CD4-positive, alpha-beta memory T cell (primary cell): ENCODE data around the gene ZNF639. TPM values are rescaled to one million over a fixed set of nuclear protein-coding genes. Genes with fewer than 3 reads are reported as not detected.

Source experiments
- CTCF ChIA-PET: fragments of 350-600 bp; sonication (Branson Sonifier 250); formaldehyde crosslinking; loops from one replicate; lab custom pipeline; 2021; ENCODE audit warnings: inconsistent platforms; ENCODE audit not compliant: partially characterized antibody; lab: Charles Lee
- POLR2A ChIA-PET: fragments of 350-600 bp; sonication (Branson Sonifier 250); formaldehyde crosslinking; loops from one replicate; lab custom pipeline; 2021; ENCODE audit not compliant: partially characterized antibody; lab: Charles Lee
- DNase-seq, 5 donors: peaks; one replicate each; pipeline versions ENCODE4 v3.0.0 to v3.0.0-alpha.2; 2020 to 2022; ENCODE audit warnings: mixed read lengths in 1 of 5
- H3K27ac ChIP-seq: one replicate; pipeline ENCODE4 v1.7.0; 2013; ENCODE audit warnings: low read depth, low read length
- H3K27me3 ChIP-seq: 2 replicates; pipeline ENCODE4 v1.7.0; 2013; ENCODE audit warnings: mild to moderate bottlenecking, low read length, moderate library complexity; ENCODE audit not compliant: insufficient read depth
- H3K36me3 ChIP-seq: 2 replicates; pipeline ENCODE4 v1.7.0; 2013; ENCODE audit warnings: mild to moderate bottlenecking, low read length, moderate library complexity; ENCODE audit not compliant: insufficient read depth
- H3K4me1 ChIP-seq: 2 replicates; pipeline ENCODE4 v1.7.0; 2013; ENCODE audit warnings: mild to moderate bottlenecking, low read length, moderate library complexity; ENCODE audit not compliant: insufficient read depth
- H3K4me3 ChIP-seq, 2 donors: one replicate each; pipeline ENCODE4 v1.7.0; 2013; ENCODE audit warnings: low read length in 2 of 2, mild to moderate bottlenecking in 1 of 2
- H3K9me3 ChIP-seq, 2 donors: one replicate each; pipeline ENCODE4 v1.7.0; 2013; ENCODE audit warnings: low read length in 2 of 2, control low read depth in 1 of 2; ENCODE audit not compliant: control insufficient read depth in 1 of 2
- H3K27ac Mint-ChIP-seq, 7 donors: one replicate each; pipeline ENCODE4 v1.8.0; 2020 to 2021; ENCODE audit warnings: mixed read lengths in 7 of 7, mild to moderate bottlenecking in 6 of 7, inconsistent platforms in 3 of 7, moderate library complexity in 3 of 7
- H3K27me3 Mint-ChIP-seq, 2 donors: one replicate each; pipeline ENCODE4 v1.8.0; 2020 to 2021; ENCODE audit warnings: mixed read lengths in 2 of 2
- H3K36me3 Mint-ChIP-seq, 2 donors: one replicate each; pipeline ENCODE4 v1.8.0; 2020 to 2021; ENCODE audit warnings: mixed read lengths in 2 of 2, inconsistent platforms in 1 of 2, mild to moderate bottlenecking in 1 of 2
- H3K4me1 Mint-ChIP-seq, 4 donors: one replicate each; pipeline ENCODE4 v1.8.0; 2020 to 2021; ENCODE audit warnings: mixed read lengths in 4 of 4, mild to moderate bottlenecking in 1 of 4
- H3K4me3 Mint-ChIP-seq, 8 donors: one replicate each; pipeline ENCODE4 v1.8.0; 2020 to 2021; ENCODE audit warnings: mixed read lengths in 8 of 8, mild to moderate bottlenecking in 7 of 8, moderate library complexity in 6 of 8, inconsistent platforms in 3 of 8
- H3K9me3 Mint-ChIP-seq, 8 donors: one replicate each; pipeline ENCODE4 v1.8.0; 2020 to 2021; ENCODE audit warnings: mixed read lengths in 8 of 8, mild to moderate bottlenecking in 5 of 8, inconsistent platforms in 3 of 8, moderate library complexity in 1 of 8
- intact Hi-C: fragments of 100-400 bp; cut with micrococcal nuclease; formaldehyde crosslinking; loops from one replicate; pipeline ENCODE4 v1.15.1; 2023
- polyA plus RNA-seq, 2 donors: library from polyadenylated mRNA; unstranded; fragments of 300-500 nt; fragmentation: Illumina TruSeq; gene quantifications; one replicate each; pipeline ENCODE4 v1.2.3, GENCODE V29; 2021
- total RNA-seq, 2 experiments: library from RNA; stranded (reverse); gene quantifications; one replicate each; pipeline ENCODE4 v1.2.3, GENCODE V29; 2021

The ZNF639 gene
- total and polyA plus RNA-seq, 4 experiments from 2014 or later = 43.2 to 70.1 (median 50.4) TPM

- Mint-ChIP-seq H3K4me1 (no peaks in the 10 kb centered on the region), H3K27me3 (peaks cover 13 to 22% of the 10 kb centered on the region in 2 donors), H3K9me3 (no peaks in the 10 kb centered on the region), H3K36me3 (no peaks in the 10 kb centered on the region), H3K4me3 (no peak overlapping the region), H3K27ac (no peak overlapping the region)
- Histone ChIP-seq H3K36me3 (no peaks in the 10 kb centered on the region), H3K4me3 (no peak overlapping the region), H3K27me3 (peaks cover 3% of the 10 kb centered on the region), H3K4me1 (no peaks in the 10 kb centered on the region), H3K9me3 (no peaks in the 10 kb centered on the region), H3K27ac (no peak overlapping the region)
- intact Hi-C loops = no loop called here
- DNase-seq = no peak
- CTCF ChIA-PET = no interaction called here
- POLR2A ChIA-PET = interaction anchor here (0.5 kb wide), 1 partner anchor 40 kb away, joined by 4 read pairs; no protein-coding TSS in a partner anchor
Observed at GRCh38 chr3:179279837-179280236, 43.0 kb upstream of the ZNF639 start.

GRCh38 chr3:179281825-179282224 lies 41.0 kb upstream of the ZNF639 start:
- ChIA-PET POLR2A (no interaction called here), CTCF (no interaction called here)
- Histone ChIP-seq H3K9me3 (no peaks in the 10 kb centered on the region), H3K4me3 (no peak overlapping the region), H3K27me3 (peaks cover 3% of the 10 kb centered on the region), H3K36me3 (no peaks in the 10 kb centered on the region), H3K4me1 (no peaks in the 10 kb centered on the region), H3K27ac (no peak overlapping the region)
- no peak for DNase-seq
- Mint-ChIP-seq H3K4me3 (no peak overlapping the region), H3K9me3 (no peaks in the 10 kb centered on the region), H3K4me1 (no peaks in the 10 kb centered on the region), H3K27me3 (peaks cover 12 to 18% of the 10 kb centered on the region in 2 donors), H3K36me3 (no peaks in the 10 kb centered on the region), H3K27ac (no peak overlapping the region)
- intact Hi-C loops = no loop called here

GRCh38 chr3:179286331-179286730 lies 36.5 kb upstream of the ZNF639 start:
- DNase-seq = no peak
- ChIA-PET CTCF (no interaction called here), POLR2A (interaction anchor here (0.7 kb wide), 1 partner anchor 263 kb away, joined by 3 read pairs; no protein-coding TSS in a partner anchor)
- Histone ChIP-seq H3K4me1 (no peaks in the 10 kb centered on the region), H3K4me3 (no peak overlapping the region), H3K36me3 (no peaks in the 10 kb centered on the region), H3K27me3 (no peaks in the 10 kb centered on the region), H3K9me3 (no peaks in the 10 kb centered on the region), H3K27ac (no peak overlapping the region)
- Mint-ChIP-seq H3K27ac (no peak overlapping the region), H3K9me3 (no peaks in the 10 kb centered on the region), H3K4me1 (no peaks in the 10 kb centered on the region), H3K36me3 (no peaks in the 10 kb centered on the region), H3K27me3 (peaks cover 3% of the 10 kb centered on the region in 2 donors), H3K4me3 (no peak overlapping the region)
- intact Hi-C loops = no loop called here

GRCh38 chr3:179288845-179289244 lies 34.0 kb upstream of the ZNF639 start:
- ChIA-PET CTCF (no interaction called here), POLR2A (no interaction called here)
- Histone ChIP-seq H3K4me1 (no peaks in the 10 kb centered on the region), H3K27me3 (no peaks in the 10 kb centered on the region), H3K27ac (no peak overlapping the region), H3K4me3 (no peak overlapping the region), H3K36me3 (no peaks in the 10 kb centered on the region), H3K9me3 (no peaks in the 10 kb centered on the region)
- Mint-ChIP-seq H3K36me3 (no peaks in the 10 kb centered on the region), H3K4me3 (no peak overlapping the region), H3K4me1 (no peaks in the 10 kb centered on the region), H3K9me3 (no peaks in the 10 kb centered on the region), H3K27me3 (peaks cover 5 to 6% of the 10 kb centered on the region in 2 donors), H3K27ac (no peak overlapping the region)
- no peak for DNase-seq
- intact Hi-C loops = no loop called here

- Mint-ChIP-seq H3K36me3 (no peaks in the 10 kb centered on the region), H3K27ac (no peak overlapping the region), H3K9me3 (no peaks in the 10 kb centered on the region), H3K4me3 (no peak overlapping the region), H3K4me1 (no peaks in the 10 kb centered on the region), H3K27me3 (peaks cover 5 to 6% of the 10 kb centered on the region in 2 donors)
- H3K9me3 ChIP-seq = no peaks in the 10 kb centered on the region
- POLR2A ChIA-PET = no interaction called here
- H3K4me3 ChIP-seq = no peak overlapping the region
- CTCF ChIA-PET = no interaction called here
- DNase-seq = no peak
- no peak overlapping the region for H3K27ac ChIP-seq
- no peaks in the 10 kb centered on the region for H3K36me3 ChIP-seq
- H3K27me3 ChIP-seq = no peaks in the 10 kb centered on the region
- H3K4me1 ChIP-seq = no peaks in the 10 kb centered on the region
- intact Hi-C loops = no loop called here
Observed at GRCh38 chr3:179289295-179289694, 33.5 kb upstream of the ZNF639 start.

DNA sequence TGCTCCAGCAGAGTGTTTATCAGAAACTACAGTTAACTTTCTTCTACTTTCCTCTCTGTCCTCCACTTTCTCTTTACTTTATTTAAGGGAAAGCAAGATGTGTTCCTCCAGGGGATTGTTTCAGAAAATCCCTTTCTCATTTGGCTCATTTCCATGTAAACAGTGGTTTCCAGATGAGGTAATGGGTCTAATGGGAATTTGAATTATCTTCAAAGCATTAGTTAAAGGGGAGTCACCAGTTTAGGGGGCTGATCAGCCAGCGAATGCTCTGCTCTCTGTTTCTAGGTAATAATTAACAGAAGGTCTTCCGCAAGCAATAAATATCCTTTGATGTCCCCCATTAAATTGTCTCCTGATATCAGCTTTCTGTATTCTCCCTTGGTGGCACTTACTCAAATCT lies 30.4 kb upstream of the ZNF639 start:
- intact Hi-C loops = no loop called here
- Mint-ChIP-seq H3K9me3 (peaks cover 0 to 2% (median 0%) of the 10 kb centered on the region in 8 donors), H3K27me3 (peaks cover 8 to 13% of the 10 kb centered on the region in 2 donors), H3K27ac (peak overlapping the region in 1 of 7 donors; percentile 13), H3K4me1 (no peaks in the 10 kb centered on the region), H3K36me3 (no peaks in the 10 kb centered on the region), H3K4me3 (no peak overlapping the region)
- ChIA-PET CTCF (no interaction called here), POLR2A (no interaction called here)
- no peaks in the 10 kb centered on the region for H3K4me1 ChIP-seq
- H3K27ac ChIP-seq = no peak overlapping the region
- no peaks in the 10 kb centered on the region for H3K9me3 ChIP-seq
- H3K36me3 ChIP-seq = no peaks in the 10 kb centered on the region
- H3K27me3 ChIP-seq = no peaks in the 10 kb centered on the region
- no peak for DNase-seq
- no peak overlapping the region for H3K4me3 ChIP-seq

DNA sequence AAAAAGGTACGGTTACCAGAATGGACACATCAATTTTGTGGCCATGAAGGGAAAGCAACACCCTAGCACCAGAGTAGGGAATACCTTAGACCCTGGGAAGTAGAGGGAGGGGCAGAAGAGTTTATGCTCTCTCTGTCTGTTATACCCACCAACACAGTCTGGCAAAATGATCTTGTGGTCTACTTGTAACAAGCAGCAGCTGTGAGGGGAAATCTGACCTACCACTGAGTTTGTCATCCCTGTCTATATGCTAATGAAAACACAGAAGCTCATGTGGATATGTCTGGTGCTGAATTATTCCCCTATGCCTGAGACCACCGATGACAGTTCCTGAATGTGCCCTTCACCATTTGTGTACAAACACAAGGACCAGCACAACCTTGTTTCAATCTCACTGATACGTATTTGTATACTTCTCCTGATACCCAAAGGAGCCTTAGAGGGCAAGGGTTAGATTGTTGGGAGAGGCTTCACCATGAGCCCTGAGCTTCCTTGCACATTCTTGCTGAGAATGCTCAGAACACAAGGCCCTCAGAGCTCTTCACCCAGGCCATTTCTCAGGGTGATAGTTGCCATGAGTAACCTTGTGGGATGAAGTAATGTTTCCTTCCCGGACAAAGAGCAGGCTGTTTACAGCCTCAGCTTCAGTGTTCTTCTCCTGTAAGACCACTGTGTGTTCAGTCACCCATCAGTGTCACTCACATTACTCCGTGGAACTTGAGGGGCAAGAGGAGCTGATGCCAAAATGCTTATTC lies 24.7 kb upstream of the ZNF639 start:
- Histone ChIP-seq H3K4me3 (no peak overlapping the region), H3K27me3 (no peaks in the 10 kb centered on the region), H3K27ac (no peak overlapping the region), H3K9me3 (no peaks in the 10 kb centered on the region), H3K36me3 (no peaks in the 10 kb centered on the region), H3K4me1 (no peaks in the 10 kb centered on the region)
- Mint-ChIP-seq H3K36me3 (no peaks in the 10 kb centered on the region), H3K4me1 (no peaks in the 10 kb centered on the region), H3K27me3 (peaks cover 3 to 9% of the 10 kb centered on the region in 2 donors), H3K9me3 (peaks cover 0 to 5% (median 1%) of the 10 kb centered on the region in 8 donors), H3K4me3 (no peak overlapping the region), H3K27ac (no peak overlapping the region)
- POLR2A ChIA-PET = no interaction called here
- intact Hi-C loops = no loop called here
- DNase-seq = no peak
- CTCF ChIA-PET = no interaction called here
